ENCODE results near the gene CMBL.

Gene CMBL

DNA sequence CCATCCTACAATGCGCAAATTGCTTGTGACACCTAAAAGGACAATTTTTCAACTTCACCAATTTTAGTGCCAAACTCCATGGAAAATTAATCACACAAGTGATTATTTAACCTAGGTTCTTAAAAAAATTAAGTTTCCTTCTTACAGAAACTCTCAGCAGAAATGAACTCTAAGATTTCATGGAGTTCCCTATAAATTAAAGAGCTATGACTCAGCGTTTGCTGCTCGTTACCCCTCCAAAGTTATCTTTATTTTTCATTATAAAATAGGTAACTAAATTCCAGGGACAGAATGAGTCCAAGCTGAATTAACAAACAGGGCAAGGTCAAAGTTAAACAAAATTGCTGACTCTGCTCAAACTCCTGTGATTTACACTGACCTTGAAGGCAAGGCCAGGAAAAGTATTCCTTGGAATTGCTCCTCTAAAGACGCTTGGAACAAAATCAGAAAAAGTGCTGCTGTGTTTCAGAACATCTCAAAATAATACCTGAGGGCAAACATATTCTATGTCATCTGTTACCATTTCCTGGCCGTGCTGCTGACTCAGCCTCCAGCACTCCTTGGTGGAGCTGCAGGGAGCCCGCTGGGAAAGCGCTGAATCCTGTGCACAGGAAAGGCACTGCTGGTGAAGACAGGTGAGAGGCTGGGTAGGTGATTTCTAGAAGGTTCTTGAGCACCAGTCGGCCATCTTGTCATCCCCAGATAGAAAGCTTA is 2.5 kb upstream of the CMBL start:
- no peak for DNase-seq (ENCODE audit: low read depth)

DNA sequence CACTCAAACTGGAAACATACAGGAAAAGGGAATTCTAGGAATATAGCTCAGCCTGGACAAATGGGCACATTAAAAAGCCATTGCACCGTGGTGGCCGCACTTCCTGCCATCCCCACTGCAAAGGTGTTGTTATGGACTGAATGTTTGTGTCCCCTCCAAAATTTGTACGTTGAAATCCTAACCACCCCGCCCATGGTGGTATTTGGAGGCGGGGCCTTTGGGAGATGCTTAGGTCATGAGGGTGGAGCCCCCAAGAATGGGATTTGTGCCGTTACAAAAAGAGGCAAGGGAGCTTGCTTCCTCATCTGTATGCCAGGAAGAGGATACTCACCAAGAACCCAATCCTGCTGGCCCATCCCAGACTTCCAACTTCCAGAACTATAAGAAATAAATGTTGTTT is 1.1 kb upstream of the CMBL start:
- no peak for DNase-seq (ENCODE audit: low read depth)

DNA sequence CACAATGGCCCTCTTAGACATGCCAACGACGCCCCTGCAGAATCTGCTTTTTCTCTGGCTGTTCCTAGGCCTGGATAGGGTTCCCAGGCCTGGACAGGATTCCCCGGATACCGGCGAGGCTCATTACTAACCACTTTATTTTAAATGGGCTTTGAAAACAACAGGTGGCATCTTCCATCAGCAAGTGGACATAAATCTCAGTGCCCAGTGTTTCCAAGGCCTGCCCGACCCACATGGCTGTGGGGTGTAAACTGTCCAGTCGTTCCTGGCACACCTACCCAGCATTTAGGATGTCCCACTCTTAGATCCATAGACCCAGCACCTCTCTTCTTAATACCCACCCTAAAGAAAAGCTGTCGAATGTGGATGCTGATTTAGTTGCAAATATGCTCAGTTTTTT is 896 bp downstream of the CMBL start:
- no peak for DNase-seq (ENCODE audit: low read depth)

- no peak for DNase-seq (ENCODE audit: low read depth)
These were observed 1.6 kb downstream of the CMBL start for GRCh38 chr5:10306114-10306513.

GRCh38 chr5:10304932-10305331 is 2.8 kb downstream of the CMBL start:
- DNase-seq (ENCODE audit: low read depth) = no peak

- DNase-seq (ENCODE audit: low read depth) = no peak
These were observed 4.0 kb downstream of the CMBL start for GRCh38 chr5:10303699-10304170.

- no peak for DNase-seq (ENCODE audit: low read depth)
These were observed 4.5 kb downstream of the CMBL start for GRCh38 chr5:10303201-10303600.

- no peak for DNase-seq (ENCODE audit: low read depth)
These were observed 5.7 kb downstream of the CMBL start for GRCh38 chr5:10301842-10302610.

- DNase-seq (ENCODE audit: low read depth) = no peak
These were observed 6.4 kb downstream of the CMBL start for GRCh38 chr5:10301266-10301665.

DNA sequence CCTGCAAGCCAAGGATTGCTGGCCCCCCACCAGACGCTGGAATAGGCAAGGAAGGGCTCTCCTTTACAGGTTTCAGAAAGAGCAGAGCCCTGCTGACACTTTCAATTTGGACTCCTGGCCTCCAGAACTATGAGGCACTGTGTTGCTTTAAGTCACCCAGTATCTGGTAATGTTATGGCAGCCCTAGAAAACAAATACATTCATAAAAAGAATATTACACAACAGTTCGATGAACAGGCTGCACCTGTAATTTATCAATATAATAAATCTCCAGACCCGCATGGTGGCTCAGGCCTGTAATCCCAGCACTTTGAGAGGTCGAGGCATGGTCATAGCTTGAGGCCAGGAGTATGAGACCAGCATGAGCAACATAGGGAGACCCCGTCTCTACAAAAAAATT is 7.5 kb downstream of the CMBL start:
- no peak for DNase-seq (ENCODE audit: low read depth)

GRCh38 chr5:10297646-10298204 is 10.0 kb downstream of the CMBL start:
- no peak for DNase-seq (ENCODE audit: low read depth)

GRCh38 chr5:10295619-10296326 is 11.9 kb downstream of the CMBL start:
- DNase-seq (ENCODE audit: low read depth) = no peak

DNA sequence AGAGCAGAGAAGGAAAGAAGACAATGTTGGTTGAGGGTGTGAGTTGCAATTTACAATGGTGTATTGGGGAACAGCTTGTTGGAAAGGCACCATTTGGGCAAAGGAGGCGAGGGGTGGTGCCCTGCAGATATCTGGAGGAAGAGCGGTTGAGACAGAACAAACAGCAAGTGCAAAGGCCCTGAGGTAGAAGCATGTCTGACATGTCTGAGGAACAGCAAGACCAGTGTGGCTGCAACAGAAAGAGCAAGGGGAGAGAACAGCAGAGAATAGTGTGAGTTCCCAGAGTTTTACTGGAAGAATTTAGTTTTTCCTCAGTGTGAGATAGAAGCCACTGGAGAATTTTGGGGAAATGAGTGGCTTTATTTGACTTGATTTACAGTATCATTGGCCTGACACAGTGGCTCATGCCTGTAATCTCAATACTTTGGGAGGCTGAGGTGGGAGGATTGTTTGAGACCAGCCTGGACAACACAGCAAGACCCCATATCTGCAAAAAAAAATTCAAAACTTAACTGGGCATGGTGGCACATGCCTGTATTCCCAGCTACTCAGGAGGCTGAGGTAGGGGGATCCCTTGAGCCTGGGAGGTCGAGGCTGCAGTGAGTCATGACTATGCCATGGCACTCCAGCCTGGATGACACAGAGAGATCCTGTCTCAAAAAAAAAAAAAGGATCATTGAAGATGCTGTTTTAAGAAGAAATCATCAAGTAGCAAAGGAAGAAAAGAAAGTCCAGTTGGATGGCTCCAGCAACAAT is 13.6 kb downstream of the CMBL start:
- no peak for DNase-seq (ENCODE audit: low read depth)

- DNase-seq (ENCODE audit: low read depth) = no peak
These were observed 15.9 kb downstream of the CMBL start for GRCh38 chr5:10291692-10292339.

GRCh38 chr5:10290438-10290837 is 17.3 kb downstream of the CMBL start:
- no peak for DNase-seq (ENCODE audit: low read depth)

DNA sequence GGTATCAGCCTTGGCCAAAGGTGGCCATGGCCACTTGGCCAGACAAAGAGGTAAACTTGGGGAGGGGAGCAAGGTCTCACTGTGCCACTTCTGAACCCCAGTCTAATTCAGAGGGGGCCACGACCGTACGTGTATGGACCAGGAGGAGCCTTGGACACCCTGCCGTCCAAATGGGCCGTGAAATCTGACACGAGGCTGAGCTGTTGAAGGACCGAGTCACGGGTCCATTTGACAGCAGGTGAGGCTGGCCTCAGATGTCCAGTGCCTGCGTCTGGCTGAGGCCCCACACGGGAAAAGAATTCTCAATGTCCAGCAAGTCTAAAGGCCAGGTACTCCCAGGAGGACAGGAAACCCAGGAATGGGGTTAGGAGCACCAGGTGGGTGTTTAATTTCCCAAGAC is 17.7 kb downstream of the CMBL start:
- DNase-seq (ENCODE audit: low read depth) = no peak

GRCh38 chr5:10289353-10289752 is 18.3 kb downstream of the CMBL start:
- no peak for DNase-seq (ENCODE audit: low read depth)

DNA sequence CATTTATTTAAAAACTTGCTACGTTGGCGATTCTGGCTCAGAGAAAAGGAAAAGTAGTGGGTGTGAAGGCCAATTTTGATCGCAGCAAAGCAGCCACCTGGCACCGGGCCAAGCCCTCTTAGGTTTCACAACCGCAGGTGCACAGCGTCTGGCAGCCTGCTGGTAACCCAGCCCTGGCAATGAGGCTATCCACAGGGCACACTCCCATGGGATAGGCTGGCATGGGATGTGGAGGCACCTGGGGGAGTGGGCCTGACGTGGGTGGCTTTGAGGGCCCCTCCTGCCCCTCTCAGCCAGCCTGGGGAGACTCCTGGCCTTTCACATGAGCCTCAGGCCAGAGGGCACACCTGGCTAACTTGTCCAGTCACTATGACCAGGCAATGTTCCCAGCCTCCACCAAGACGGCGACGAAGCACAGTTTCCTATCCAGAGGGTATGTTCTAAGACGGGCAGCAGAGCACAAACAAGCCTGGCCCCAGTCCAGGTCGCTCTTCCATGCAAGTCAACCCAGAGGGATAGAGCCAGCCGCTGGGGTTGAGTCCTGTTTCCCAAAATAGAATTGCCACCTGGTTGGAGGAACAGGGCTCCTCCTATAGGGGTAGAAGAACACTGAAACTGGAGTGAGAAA is 19.0 kb downstream of the CMBL start:
- DNase-seq (ENCODE audit: low read depth) = no peak

DNA sequence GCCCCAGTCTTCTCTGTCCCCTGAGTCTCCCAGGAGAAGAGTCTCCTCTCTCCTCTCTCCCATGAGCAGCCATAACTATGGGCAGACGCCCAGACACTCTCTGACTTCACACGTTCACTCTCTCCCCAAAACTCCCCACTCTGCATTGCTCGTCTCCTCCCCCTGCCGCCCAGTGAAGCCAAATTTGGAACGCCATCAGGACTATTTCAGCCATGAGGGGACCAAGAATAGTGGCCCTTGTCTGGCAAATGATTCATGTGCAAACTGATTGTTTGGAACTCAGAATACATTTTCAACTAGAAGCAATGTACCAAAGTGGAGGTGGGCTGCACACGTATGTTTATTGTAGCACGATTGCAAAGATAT is 20.9 kb downstream of the CMBL start:
- DNase-seq (ENCODE audit: low read depth) = no peak

GRCh38 chr5:10286162-10286861 is 21.4 kb downstream of the CMBL start:
- DNase-seq (ENCODE audit: low read depth) = no peak
